IPS-NIHi11 (cell line): ENCODE measurements around the gene SLC2A6.

ENCODE experiments used
- DNase-seq: peaks from one replicate; pipeline ENCODE4 v3.0.0; 2012; ENCODE audit warnings: mixed read lengths, low spot score

SLC2A6 gene, protein sequence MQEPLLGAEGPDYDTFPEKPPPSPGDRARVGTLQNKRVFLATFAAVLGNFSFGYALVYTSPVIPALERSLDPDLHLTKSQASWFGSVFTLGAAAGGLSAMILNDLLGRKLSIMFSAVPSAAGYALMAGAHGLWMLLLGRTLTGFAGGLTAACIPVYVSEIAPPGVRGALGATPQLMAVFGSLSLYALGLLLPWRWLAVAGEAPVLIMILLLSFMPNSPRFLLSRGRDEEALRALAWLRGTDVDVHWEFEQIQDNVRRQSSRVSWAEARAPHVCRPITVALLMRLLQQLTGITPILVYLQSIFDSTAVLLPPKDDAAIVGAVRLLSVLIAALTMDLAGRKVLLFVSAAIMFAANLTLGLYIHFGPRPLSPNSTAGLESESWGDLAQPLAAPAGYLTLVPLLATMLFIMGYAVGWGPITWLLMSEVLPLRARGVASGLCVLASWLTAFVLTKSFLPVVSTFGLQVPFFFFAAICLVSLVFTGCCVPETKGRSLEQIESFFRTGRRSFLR

DNA sequence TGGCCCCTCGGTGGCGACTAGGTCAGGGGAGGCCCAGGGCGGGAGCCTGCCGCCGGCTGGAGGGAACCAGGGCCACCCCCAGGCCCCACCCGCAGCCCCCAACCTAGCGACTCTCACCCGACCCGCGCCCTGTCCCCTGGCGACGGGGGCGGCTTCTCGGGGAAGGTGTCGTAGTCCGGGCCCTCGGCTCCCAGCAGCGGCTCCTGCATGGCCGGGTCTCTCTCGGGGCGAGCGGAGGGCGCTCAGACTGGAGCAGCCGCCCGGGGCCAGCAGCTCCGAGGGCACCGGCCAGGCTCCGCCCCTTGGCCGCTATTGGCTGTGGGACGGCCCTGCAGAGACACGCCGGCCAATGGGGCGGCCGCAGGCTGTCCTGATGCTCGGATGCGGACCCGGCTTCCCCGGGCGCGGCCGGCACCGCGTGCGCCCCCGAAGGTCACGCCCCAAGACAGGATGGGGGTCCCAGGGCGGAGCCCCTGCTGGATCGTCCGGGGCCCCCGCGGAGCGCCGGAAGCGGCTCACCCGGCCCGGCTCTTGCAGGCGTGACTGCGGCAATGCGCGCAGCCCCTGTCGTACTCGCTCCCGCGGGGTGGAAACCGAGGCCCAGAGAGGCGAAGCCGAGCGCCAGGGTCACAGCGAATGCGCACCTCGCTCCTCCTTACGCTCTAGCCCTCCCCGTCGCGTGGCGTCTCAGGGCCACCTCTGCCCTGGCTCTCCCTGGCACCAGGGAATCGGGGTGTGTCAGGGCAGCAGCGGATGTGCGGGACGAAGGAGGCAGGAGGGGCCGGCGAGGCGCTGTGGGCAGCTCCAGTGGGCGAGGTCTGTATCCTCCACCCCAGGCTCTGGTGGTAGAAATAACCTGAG, at the start of gene SLC2A6:
SLC2A6 (minus strand) TSS at position 249 of the 861 bp plus-strand sequence; CDS start at position 209, 40 bp downstream.
- peak; percentile 99 for DNase-seq

- DNase-seq = no peak
These were observed 49.3 kb upstream of the SLC2A6 start for GRCh38 chr9:133528001-133528875.

DNA sequence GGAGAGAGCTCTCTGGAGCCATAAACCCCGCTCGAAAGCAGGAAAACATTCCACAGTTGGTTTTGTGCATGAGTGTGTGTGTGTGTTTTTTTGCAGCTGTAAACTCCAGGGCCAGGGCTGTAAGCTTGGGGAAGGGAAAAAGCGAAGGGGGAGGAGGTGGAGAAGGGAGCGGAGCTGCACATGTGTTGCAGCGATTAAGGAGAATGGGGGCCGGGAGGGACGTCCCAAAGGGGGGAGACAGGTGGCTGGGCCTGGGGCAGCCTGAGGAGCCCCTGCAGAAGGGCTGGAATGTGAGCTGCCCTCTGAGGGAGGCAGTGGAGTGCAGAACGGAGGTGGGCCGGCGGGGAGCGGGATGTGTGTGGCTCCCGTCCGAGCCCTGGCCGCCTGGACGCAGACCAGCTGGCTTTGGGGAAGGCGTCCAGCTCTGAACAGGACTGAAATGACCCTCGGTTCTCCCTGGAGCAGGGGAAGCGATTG, 48.6 kb upstream of the SLC2A6 start:
- DNase-seq = no peak

GRCh38 chr9:133526721-133527321, 47.9 kb upstream of the SLC2A6 start:
- DNase-seq = peak; percentile 47

GRCh38 chr9:133525677-133526076, 46.8 kb upstream of the SLC2A6 start:
- no peak for DNase-seq

DNA sequence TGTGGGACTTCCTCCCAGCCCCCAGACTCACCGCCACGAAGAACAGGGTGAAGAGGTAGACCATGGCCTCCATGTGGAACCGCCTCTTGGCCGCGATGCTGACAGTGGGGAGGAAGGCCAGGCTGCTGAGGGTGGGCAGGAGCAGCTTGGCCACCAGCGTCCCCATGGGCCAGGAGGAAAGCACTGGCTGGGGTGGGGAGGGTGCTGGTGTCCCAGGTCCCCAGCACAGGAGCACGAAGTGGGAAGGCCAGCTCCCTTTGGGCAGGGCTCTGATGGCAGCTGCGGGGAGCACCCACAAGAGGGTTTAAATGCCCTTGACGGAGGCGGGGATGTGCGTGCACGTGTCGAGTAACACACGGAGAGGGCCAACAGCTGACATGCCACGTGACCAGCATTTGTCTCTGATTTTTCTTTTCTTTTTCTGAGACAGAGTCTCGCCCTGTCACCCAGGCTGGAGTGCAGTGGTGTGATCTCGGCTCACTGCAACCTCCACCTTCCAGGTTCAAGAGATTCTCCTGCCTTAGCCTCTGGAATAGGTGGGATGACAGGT, 45.9 kb upstream of the SLC2A6 start, which contains the start of gene MYMK:
MYMK (minus strand) TSS at position 281 of the 550 bp plus-strand sequence; CDS start at position 166, 115 bp downstream.
- DNase-seq = no peak

DNA sequence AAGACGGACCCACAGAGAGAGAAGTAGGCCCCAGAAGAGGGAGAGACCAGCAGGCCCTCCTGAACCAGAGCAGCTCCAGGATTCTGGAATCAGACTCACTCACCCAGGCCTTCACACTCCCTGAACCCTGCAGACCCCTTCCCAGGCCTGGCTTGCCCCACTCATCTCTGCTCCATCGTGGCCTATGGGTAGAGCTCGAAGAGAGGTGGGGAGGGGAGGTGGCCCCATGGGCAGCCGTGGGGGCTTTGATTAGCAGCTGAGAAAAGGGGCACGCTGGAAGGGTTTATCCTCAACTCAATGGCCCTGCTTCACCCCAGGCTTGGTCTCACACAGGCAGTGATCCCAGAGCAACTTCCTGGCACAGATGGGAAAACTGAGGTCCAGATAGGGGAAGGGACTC, 45.2 kb upstream of the SLC2A6 start:
- no peak for DNase-seq

GRCh38 chr9:133523106-133523505, 44.2 kb upstream of the SLC2A6 start:
- no peak for DNase-seq

DNA sequence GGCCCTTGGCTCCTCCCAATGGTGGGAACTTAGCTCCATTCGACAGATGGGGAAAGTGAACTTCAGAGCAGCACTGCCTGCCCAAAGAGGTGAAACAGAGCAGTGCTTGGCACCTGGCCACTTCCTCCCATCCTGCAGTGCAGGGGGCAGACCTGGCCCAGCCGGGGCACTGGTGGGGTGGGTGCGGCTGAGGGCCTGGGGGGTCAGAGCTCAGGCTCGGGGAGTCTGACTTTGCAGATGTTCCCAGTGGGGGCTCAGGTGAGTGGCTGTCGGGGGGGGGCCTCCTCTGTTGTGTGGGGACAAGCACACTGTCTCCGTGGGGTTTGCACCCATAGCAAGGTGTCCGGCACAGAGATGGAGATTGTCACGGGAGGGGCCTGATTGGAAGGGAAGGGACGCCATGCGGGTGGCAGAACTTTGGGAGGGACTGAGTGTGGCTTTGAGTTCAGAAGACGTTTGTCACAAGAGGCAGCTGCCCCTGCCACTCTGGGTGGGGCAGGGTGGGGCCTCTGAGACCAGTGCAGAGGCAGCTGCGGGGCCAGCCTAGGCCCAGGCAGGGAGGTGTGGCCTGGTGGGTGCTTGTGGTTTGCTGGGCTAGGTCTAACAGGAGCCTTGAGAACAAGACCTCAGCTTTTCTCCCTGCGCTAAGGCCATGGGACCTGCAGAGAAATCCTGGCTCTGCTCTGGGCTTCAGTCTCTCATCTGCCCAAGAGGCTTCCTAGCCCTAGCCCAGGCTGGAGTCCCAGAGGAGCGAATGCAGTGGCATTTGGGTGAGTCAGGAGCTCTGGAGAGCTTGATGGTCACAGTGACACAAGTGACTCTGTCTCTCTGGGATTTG, 43.4 kb upstream of the SLC2A6 start:
- DNase-seq = no peak

- no peak for DNase-seq
These were observed 42.5 kb upstream of the SLC2A6 start for GRCh38 chr9:133521122-133522072.

GRCh38 chr9:133520121-133520835, 41.4 kb upstream of the SLC2A6 start:
- no peak for DNase-seq

GRCh38 chr9:133519693-133520092, 40.8 kb upstream of the SLC2A6 start:
- no peak for DNase-seq

GRCh38 chr9:133518706-133519449, 40.0 kb upstream of the SLC2A6 start:
- DNase-seq = no peak

GRCh38 chr9:133518200-133518599, 39.3 kb upstream of the SLC2A6 start:
- no peak for DNase-seq

GRCh38 chr9:133517711-133518110, 38.8 kb upstream of the SLC2A6 start:
- no peak for DNase-seq

DNA sequence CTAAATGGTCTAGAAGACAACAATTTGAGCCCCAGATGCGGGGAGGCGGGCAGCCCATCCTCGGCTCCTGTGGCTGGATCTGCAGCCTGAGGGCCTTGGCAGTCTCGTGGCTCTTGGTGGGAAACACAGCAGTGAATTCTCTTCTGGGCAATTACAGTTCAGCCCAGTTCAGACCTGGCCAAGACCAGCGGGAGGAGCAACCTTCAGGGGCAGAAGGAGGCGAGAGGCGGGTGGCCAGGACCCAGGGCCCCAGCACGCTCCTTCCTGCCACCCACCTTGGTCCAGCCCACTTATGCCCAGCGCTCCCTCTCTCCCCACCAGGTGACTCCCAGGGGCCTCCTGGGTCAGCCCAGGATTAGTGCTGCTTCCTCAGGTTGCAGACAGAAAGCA, 38.1 kb upstream of the SLC2A6 start:
- DNase-seq = no peak

- DNase-seq = no peak
These were observed 37.5 kb upstream of the SLC2A6 start for GRCh38 chr9:133516256-133516960.
